ENCODE results near the gene TNNT1. TPM values are rescaled to one million over a fixed set of nuclear protein-coding genes. Genes with fewer than 3 reads are reported as not detected.

Gene TNNT1
- total RNA-seq, 2 donors from 2014 or later = 0.69 to 2.1 TPM

DNA sequence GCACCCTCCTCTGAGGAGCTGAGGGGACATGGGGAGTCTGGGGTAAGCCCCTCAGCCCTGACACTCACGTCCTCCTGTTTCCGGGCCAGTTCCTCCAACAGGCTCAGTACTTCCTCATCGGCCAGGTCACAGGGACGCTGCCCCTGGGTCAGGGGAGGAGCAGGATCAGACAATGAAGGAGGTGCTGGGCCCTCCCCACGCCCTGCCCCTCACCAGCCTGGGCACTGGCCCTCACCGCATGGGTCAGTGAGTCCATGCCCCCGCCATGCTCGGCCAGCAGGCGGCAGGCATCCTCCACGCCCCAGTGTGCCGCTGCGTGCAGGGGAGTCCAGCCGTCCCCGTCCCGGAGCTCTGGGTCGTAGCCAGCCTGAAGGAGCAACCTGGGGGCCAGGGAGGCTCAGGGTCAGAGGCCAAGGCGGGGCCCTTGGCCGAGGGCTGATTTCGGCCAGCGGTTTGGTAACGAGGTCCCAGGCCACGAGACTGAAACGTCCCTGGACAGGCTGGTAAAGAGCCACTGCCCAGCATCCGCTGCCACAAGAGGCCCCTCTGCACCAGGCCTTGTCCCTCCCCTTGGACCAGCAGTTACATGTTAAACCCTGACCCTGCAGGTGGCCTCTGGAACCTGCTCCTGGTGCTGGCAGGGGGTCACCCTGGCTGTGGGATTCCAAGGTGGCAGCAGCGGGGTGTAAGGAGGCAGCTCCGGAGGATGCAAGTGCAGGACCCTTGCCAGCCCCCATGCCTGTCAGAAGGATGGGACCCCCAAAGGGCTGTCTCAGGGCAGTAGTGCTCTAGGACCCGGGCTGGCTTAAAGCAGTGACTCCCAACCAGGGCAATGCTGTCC, 50.1 kb downstream of the TNNT1 start:
- TF ChIP-seq, protein P1, sequence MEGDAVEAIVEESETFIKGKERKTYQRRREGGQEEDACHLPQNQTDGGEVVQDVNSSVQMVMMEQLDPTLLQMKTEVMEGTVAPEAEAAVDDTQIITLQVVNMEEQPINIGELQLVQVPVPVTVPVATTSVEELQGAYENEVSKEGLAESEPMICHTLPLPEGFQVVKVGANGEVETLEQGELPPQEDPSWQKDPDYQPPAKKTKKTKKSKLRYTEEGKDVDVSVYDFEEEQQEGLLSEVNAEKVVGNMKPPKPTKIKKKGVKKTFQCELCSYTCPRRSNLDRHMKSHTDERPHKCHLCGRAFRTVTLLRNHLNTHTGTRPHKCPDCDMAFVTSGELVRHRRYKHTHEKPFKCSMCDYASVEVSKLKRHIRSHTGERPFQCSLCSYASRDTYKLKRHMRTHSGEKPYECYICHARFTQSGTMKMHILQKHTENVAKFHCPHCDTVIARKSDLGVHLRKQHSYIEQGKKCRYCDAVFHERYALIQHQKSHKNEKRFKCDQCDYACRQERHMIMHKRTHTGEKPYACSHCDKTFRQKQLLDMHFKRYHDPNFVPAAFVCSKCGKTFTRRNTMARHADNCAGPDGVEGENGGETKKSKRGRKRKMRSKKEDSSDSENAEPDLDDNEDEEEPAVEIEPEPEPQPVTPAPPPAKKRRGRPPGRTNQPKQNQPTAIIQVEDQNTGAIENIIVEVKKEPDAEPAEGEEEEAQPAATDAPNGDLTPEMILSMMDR (IDR thresholded peaks at IDR 0.05) = no peak
- Histone ChIP-seq H3K9me3 (no peaks in the 10 kb centered on the region), H3K27ac (no peak overlapping the region), H3K27me3 (no peaks in the 10 kb centered on the region), H3K4me1 (no peaks in the 10 kb centered on the region), H3K9ac (ENCODE audit: low read depth in 2 of 2, low read length in 2 of 2) (no peak overlapping the region), H3K36me3 (peaks cover 12% of the 10 kb centered on the region), H3K4me3 (no peak overlapping the region)
- no peak for DNase-seq
- intact Hi-C loops (cut with DNase I) = no loop called here

DNA sequence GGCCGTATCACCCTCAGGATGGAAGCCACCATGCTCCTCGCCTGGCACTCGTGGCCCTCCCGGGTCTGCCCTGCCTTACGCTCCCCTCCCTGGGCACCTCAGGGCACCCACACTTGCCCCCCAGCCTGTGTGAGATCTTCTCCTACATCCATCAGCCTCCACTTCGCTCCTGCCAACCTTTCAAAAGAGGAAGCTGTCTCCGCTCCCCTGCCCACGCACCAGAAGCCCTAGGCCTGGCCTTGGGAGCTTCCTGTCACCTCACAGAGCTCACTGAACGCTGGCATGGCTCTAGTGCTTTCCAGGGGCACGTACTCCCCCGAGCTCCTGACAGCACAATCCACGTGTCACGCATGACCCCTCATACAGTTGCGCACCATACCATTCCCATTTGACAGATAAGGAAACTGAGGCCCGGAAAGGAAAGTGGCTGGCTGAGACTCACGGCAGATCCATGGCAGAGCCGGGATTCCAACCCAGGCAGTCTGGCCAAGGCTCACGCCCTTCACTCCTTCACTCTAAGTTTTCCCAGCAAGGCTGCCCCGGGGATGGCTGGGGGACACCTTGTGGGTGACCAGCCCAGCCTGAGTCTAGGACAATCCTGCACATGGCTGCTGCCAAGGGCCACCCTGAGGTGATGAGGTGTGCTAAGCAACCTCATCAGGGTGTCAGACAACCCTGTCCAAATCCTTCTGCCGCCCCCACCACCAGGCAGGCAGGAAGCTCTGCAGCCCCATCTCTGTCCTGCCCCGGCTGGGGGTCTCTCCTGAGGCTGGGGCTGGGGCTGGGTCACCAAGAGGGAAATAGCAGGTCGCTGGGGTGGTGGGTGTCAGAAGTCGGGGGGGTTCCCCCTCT, 50.9 kb downstream of the TNNT1 start:
- no peaks in the 10 kb centered on the region for H3K27me3 ChIP-seq
- H3K36me3 ChIP-seq = peaks cover 12% of the 10 kb centered on the region
- TF ChIP-seq, protein P1 (IDR thresholded peaks at IDR 0.05) = no peak
- H3K4me1 ChIP-seq = no peaks in the 10 kb centered on the region
- H3K9me3 ChIP-seq = no peaks in the 10 kb centered on the region
- intact Hi-C loops (cut with DNase I) = no loop called here
- no peak overlapping the region for H3K4me3 ChIP-seq
- no peak for DNase-seq
- no peak overlapping the region for H3K27ac ChIP-seq
- H3K9ac ChIP-seq (ENCODE audit: low read depth in 2 of 2, low read length in 2 of 2) = no peak overlapping the region

DNA sequence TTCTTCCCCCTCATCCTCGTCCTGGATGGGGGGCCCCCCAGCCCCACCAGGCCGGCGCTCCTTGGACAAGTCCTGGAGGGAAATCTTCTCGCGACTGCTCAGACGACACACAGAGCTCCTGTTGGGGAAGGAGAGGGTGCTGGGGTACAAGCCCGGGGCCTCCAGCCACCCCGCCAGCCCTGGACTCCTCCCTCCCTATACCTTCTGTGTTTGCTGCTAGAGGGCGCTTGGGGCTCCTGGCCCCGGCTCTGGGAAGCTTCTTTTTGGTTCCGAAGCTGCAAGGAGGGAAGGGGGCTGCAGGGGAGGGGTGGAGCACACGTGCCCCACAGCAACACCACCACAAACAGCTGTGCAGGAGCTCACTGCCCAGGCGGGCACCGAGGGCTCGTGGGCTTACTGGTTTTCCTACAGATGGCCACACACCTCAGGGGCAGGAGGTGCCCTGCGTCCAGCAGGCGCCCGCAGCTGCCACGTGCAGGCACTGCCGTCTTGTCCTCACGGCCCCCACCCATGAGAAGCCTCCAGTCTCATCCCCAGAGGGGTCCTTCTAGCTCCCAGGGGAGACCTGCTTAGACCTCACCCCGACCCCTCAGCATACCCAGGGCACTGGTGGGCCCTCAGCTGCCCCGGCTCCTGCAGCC, 52.8 kb downstream of the TNNT1 start:
- H3K36me3 ChIP-seq = peaks cover 17% of the 10 kb centered on the region
- TF ChIP-seq, protein P1 (IDR thresholded peaks at IDR 0.05) = no peak
- no peak for DNase-seq

DNA sequence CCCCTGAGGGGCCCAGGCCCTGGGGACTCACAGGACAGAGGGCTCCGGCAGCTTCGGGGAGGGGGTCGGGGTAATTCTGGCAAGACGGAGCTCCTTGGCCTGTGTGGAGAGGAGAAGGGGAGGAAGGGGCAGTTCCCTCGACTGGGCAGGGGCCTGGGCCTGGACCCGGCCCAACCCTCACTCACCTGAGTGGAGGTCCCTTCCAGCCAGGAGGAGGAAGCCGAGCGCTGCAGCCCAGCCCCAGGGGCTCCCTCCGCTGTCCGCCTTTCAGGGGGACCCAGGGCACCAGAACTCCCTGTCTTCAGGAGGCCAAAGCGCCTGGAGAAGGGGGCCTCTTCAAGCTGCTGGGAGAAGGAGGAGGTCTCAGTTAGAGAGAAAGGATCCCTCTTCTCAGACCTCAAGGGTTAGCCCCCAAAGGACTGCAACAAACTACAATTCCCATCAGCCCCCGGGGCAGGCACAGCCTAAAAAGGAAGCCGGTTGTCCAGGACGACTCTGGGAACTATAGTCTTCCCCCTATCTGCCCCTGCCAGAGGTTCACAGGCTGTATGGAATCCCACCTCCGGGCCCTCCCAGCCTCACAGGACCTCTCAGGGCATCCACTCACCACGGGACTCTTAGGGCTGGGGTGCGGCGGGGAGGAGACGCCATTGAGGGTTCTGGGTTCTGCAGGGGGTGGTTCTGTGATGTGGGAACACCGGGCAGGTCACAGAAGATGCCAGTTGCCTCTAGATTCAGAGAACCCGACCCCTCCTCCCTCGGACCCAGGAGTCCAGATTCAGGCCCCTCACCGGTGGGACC, 53.5 kb downstream of the TNNT1 start:
- no peaks in the 10 kb centered on the region for H3K27me3 ChIP-seq
- H3K27ac ChIP-seq = no peak overlapping the region
- no peaks in the 10 kb centered on the region for H3K9me3 ChIP-seq
- intact Hi-C loops (cut with DNase I) = no loop called here
- H3K4me3 ChIP-seq = no peak overlapping the region
- H3K36me3 ChIP-seq = peaks cover 18% of the 10 kb centered on the region
- H3K9ac ChIP-seq (ENCODE audit: low read depth in 2 of 2, low read length in 2 of 2) = no peak overlapping the region
- no peaks in the 10 kb centered on the region for H3K4me1 ChIP-seq
- TF ChIP-seq, protein P1 (IDR thresholded peaks at IDR 0.05) = no peak
- no peak for DNase-seq

More for the DNA sequence above, 52.8 kb downstream of the TNNT1 start:
- no peak overlapping the region for H3K9ac ChIP-seq (ENCODE audit: low read depth in 2 of 2, low read length in 2 of 2)
- H3K4me3 ChIP-seq = no peak overlapping the region
- no peaks in the 10 kb centered on the region for H3K4me1 ChIP-seq
- H3K27ac ChIP-seq = no peak overlapping the region
- intact Hi-C loops (cut with DNase I) = no loop called here
- no peaks in the 10 kb centered on the region for H3K9me3 ChIP-seq
- H3K27me3 ChIP-seq = no peaks in the 10 kb centered on the region

Measured in colonic mucosa (tissue), 4 donors.